ENCODE measurements around the gene CDK5RAP1.

DNA sequence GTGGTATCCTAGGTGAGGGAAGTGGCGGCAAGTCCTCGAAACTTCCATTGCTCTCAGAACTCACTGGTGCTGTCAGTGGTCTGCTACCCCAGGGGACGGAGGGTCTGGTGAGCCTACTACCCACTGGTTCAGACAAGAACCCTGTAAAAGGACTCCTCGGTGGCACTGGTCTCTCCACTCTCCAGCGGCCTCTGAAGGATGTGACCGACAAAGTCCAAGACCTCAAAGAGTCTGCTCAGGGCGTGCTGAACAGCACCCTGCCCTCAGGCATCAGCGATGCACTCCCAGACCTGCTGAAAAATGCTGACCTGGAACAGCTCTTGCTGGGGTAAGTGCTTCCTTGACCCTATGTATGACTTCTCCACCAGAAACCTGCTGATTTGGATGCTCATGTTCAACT is 51.8 kb downstream of the CDK5RAP1 start:
- TF ChIP-seq CTCF (conservative IDR thresholded peaks at IDR 0.05; ENCODE audit: low read depth, low read length) (no peak), CEBPB (IDR thresholded peaks at IDR 0.05; ENCODE audit: low read depth, low read length) (no peak), SMC3 (IDR thresholded peaks at IDR 0.05; ENCODE audit: low read depth, low read length) (no peak), USF2 (IDR thresholded peaks at IDR 0.05; ENCODE audit: low read depth, low read length) (no peak), POLR2A (IDR thresholded peaks at IDR 0.05; ENCODE audit: low read depth, low read length) (no peak), RAD21 (IDR thresholded peaks at IDR 0.05; ENCODE audit: low read length) (no peak)

Measured in IMR-90 (cell line).